Muscle layer of colon (tissue), 2 donors: ENCODE data around the gene ACP6.
A peak's percentile ranks its signal among the peaks of the same experiment; 100 is the strongest.
"Not testable (repeated sequence)": the region's sequence is repeated elsewhere in the genome, so short reads cannot be mapped to it uniquely, and the experiment has no call there.

Source experiments
- H3K27ac ChIP-seq: one replicate; pipeline ENCODE4 v1.7.0; 2013; ENCODE audit warnings: low read depth, mild to moderate bottlenecking, low read length, moderate library complexity
- H3K27me3 ChIP-seq, 2 donors: one replicate each; pipeline ENCODE4 v1.7.0; 2013; ENCODE audit warnings: low read length in 2 of 2, mild to moderate bottlenecking in 2 of 2; ENCODE audit not compliant: insufficient read depth in 2 of 2, control insufficient read depth in 1 of 2
- H3K36me3 ChIP-seq: one replicate; pipeline ENCODE4 v1.7.0; 2013; ENCODE audit warnings: mild to moderate bottlenecking, low read length; ENCODE audit not compliant: insufficient read depth
- H3K4me1 ChIP-seq: one replicate; pipeline ENCODE4 v1.7.0; 2013; ENCODE audit warnings: mild to moderate bottlenecking, low read length; ENCODE audit not compliant: insufficient read depth
- H3K4me3 ChIP-seq, 2 donors: one replicate each; pipeline ENCODE4 v1.7.0; 2013; ENCODE audit warnings: low read length in 2 of 2, low read depth in 1 of 2, mild to moderate bottlenecking in 1 of 2, moderate library complexity in 1 of 2
- H3K9ac ChIP-seq: one replicate; pipeline ENCODE4 v1.7.0; 2013; ENCODE audit warnings: low read length
- H3K9me3 ChIP-seq: one replicate; pipeline ENCODE4 v1.7.0; 2013; ENCODE audit warnings: mild to moderate bottlenecking, low read length
- donor health status: abdominal sarcoma.
- donor health status: Adenocarcinoma of cecum.

The ACP6 gene

DNA sequence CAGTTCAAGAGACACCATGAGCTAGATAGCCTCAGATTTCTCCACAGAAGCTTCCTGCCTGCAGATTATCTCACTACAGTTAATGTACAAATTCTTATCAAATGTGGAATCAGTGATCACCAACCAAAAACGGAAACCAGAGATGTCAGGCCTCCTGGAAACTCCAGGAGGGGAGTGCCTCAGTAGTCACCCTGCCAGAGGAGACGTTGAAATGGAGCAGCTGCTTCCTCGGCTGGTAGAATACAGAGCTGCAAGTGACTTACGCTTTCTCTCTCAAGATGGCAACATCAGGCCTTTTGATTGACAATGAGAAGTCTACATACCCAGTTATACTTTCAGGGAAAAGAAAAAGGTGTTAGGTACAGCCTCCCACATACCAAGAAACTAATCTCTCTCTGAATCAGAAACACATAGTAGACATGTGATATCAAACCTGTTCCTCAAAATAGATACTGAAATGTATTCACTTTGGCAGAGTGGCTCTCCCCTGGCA lies 52.2 kb downstream of the ACP6 start:
- Histone ChIP-seq H3K9me3 (no peaks in the 10 kb centered on the region), H3K4me1 (peaks cover 6% of the 10 kb centered on the region), H3K4me3 (no peak overlapping the region), H3K36me3 (peaks cover 71% of the 10 kb centered on the region), H3K27ac (no peak overlapping the region), H3K27me3 (no peaks in the 10 kb centered on the region), H3K9ac (no peak overlapping the region)

DNA sequence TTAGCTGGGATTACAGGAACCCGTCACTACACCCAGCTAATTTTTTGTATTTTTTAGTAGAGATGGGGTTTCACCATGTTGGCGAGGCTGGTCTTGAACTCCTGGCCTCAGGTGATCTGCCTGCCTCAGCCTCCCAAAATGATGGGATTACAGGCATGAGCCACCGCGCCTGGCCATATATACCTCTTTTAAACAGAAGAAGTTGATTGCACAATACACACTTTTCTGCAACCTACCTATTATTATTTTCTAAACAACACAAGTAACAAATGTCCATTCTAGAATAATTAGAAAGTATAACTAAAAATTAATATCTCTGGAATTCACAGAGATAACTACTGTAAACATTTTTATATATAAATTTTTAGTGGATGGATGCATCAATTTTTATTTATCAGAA lies 55.4 kb downstream of the ACP6 start:
- H3K27me3 ChIP-seq, H3K4me1 ChIP-seq, H3K27ac ChIP-seq, H3K9me3 ChIP-seq, H3K9ac ChIP-seq, H3K4me3 ChIP-seq: not testable (repeated sequence)
- peaks cover 71% of the 10 kb centered on the region for H3K36me3 ChIP-seq

DNA sequence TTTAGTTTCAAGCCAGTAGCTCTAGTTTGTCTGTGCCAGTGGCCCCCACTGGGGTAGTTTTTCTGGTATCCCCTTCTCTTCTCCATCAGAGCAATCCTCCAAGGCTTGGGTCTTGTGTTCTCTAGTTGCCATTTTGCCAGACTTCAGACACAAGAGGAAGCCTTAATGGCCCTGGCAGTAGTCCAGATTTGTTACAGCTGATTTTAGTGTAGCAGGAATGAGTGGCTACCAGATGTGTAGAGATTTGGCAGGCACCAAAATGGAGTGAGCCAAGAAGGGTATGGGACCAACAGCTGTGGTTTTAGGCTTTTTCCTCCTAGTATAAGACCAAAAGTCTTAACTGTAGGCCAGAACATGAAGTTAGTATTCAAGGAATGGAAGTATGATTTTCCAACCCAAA lies 56.8 kb downstream of the ACP6 start:
- H3K9ac ChIP-seq = no peak overlapping the region
- no peak overlapping the region for H3K4me3 ChIP-seq
- H3K4me1 ChIP-seq = peaks cover 10% of the 10 kb centered on the region
- no peaks in the 10 kb centered on the region for H3K27me3 ChIP-seq
- H3K9me3 ChIP-seq = no peaks in the 10 kb centered on the region
- H3K36me3 ChIP-seq = peaks cover 58% of the 10 kb centered on the region
- H3K27ac ChIP-seq = no peak overlapping the region

DNA sequence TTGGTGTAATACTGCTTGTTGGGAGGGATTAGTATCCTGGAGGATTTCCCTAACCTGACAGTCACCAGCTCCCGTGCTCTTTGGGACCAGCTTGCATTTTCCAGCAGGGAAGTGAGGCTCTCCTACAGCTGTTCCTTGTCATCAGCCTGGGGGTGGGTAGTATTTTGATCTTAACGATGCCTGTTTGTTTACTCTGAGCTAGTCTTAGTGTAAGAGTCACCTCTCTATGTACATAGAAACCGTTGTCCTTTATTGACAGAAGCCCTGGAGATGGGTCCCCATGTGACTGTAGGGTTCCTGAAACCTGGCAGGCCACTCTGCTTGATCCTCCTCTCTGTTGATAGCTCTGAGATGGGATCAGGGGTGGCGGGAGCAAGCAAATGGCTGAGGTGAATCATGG lies 58.0 kb downstream of the ACP6 start:
- Histone ChIP-seq H3K9ac (no peak overlapping the region), H3K27me3 (no peaks in the 10 kb centered on the region), H3K27ac (no peak overlapping the region), H3K4me1 (peaks cover 10% of the 10 kb centered on the region), H3K36me3 (peaks cover 53% of the 10 kb centered on the region), H3K9me3 (no peaks in the 10 kb centered on the region), H3K4me3 (no peak overlapping the region)

DNA sequence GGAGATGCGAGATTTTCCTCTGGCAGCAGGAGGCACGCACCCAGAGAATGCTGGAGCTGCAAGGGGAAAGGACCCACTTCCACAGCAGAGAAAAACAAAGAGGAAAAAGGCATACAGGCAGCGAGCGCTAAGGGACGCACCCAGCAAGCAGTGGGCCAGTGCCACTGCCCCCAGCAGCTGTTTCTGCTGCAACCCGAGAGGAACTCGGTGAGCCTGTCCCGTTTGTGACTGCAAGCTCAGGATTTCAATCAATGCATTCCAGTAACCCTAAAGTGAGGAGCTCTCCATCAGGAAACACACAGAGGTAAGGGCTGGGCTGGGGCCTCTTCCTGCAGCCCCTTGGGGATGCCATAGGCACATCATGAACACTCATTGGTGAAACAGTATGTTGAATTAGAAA lies 58.7 kb downstream of the ACP6 start:
- Histone ChIP-seq H3K27me3 (no peaks in the 10 kb centered on the region), H3K9ac (no peak overlapping the region), H3K9me3 (no peaks in the 10 kb centered on the region), H3K4me3 (no peak overlapping the region), H3K36me3 (peaks cover 56% of the 10 kb centered on the region), H3K4me1 (peaks cover 10% of the 10 kb centered on the region), H3K27ac (no peak overlapping the region)

DNA sequence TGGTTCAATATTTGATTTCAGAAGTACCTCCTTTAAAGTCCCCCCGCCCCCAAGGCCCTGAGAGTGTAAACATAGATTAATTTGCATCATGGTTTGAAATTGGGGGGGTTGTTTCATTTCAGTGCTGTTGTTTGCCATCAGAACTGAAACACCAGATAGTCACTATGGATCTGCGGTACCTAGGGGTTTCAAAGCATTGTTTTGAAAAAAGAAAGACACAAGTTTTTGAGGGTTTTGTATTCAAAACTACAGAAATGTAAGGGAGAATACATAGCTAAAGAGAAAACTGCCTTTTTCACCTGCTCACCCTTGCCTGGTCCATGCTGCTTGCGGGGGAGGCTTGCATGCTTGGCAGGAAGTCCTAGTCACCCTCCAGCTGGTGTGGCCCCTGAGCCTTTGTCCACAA lies 59.3 kb downstream of the ACP6 start:
- H3K4me1 ChIP-seq = peaks cover 12% of the 10 kb centered on the region
- H3K36me3 ChIP-seq = peaks cover 54% of the 10 kb centered on the region
- no peak overlapping the region for H3K27ac ChIP-seq
- H3K4me3 ChIP-seq = no peak overlapping the region
- H3K9me3 ChIP-seq = no peaks in the 10 kb centered on the region
- no peaks in the 10 kb centered on the region for H3K27me3 ChIP-seq
- no peak overlapping the region for H3K9ac ChIP-seq

DNA sequence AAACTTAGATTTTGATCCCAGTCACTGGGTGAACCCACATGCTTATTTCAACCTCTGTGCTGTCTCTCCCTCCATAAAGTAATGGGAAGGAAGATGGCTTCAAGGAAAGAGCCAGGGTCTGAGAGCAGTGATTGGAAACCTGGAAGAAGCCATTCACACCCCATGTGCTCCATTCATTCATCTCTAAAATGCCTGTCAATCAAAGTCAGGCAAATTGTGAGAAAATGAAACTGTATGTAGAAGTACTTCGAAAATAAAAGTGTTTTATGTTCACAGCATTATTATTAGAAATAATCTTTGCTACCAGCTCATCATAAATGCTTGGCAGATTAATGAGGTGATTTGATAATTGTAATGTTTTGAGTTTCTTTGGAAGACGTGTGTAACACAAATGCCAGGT lies 61.0 kb downstream of the ACP6 start:
- Histone ChIP-seq H3K4me3 (no peak overlapping the region), H3K9ac (no peak overlapping the region), H3K36me3 (peaks cover 45% of the 10 kb centered on the region)

DNA sequence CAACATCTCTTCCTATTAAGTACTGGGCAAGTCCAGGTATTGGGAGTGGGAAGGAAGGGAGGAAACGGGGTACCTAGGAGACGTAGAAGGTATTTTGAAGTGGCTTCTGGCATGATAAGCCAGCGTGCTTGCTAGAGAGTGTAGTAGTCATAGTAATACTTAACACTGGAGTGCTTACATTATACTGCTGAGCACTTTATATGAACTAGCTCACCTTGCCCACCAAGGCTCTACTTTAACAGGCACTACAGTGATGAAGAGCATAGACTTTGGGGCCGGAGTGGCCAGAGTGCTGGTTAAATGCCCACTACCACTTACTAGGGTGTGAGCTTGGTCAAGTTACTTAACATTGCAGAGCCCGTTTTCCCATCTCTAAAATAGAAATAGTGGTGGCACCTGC lies 61.7 kb downstream of the ACP6 start:
- Histone ChIP-seq H3K27ac (no peak overlapping the region), H3K9ac (no peak overlapping the region), H3K27me3 (no peaks in the 10 kb centered on the region), H3K36me3 (peaks cover 37% of the 10 kb centered on the region), H3K4me1 (peaks cover 13% of the 10 kb centered on the region), H3K4me3 (no peak overlapping the region), H3K9me3 (no peaks in the 10 kb centered on the region)

More for the DNA sequence above, 61.0 kb downstream of the ACP6 start:
- H3K27ac ChIP-seq = no peak overlapping the region
- no peaks in the 10 kb centered on the region for H3K9me3 ChIP-seq
- no peaks in the 10 kb centered on the region for H3K27me3 ChIP-seq
- peaks cover 14% of the 10 kb centered on the region for H3K4me1 ChIP-seq

DNA sequence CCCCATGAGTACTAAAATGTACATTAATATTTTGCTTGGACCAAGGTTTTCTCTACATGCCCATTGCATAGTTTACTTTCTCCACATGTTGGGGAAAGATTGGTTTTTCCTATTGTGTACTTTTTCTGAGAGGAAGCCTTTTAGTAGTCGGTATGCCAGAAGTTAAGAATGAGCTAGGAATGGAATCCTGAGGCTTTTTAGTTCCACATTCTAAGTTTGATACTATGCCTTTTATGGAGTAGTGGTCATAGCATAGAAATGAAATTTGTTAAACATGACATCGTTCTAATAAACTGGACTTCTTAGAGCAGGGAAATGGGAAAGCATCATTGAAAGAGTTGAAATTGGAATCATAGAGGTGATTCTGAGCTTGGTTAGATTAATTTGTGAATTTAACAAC lies 64.7 kb downstream of the ACP6 start:
- H3K4me3 ChIP-seq = no peak overlapping the region
- H3K27ac ChIP-seq = no peak overlapping the region

DNA sequence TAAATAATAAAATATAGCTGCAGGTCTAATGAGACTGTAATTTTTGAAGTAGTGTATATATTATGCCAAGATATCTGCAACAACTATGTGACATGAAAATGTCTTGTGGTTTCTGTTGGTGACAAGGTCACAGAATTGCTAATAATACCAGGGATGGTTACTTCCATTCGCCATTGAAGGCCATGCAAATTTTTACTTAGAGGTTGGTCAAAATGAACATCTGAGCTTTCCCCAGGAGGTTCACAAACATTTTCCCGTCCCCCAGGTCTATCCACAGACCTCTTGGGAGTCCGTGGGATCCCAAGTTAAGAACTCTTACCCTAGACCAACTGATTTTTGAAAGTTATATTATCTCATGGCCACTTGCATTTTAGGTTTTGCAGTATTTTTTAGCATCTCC lies 66.3 kb downstream of the ACP6 start:
- no peak overlapping the region for H3K4me3 ChIP-seq
- peaks cover 12% of the 10 kb centered on the region for H3K36me3 ChIP-seq
- no peak overlapping the region for H3K9ac ChIP-seq
- H3K9me3 ChIP-seq = no peaks in the 10 kb centered on the region
- H3K27me3 ChIP-seq = no peaks in the 10 kb centered on the region
- H3K27ac ChIP-seq = no peak overlapping the region
- H3K4me1 ChIP-seq = peaks cover 21% of the 10 kb centered on the region

More for the DNA sequence above, 64.7 kb downstream of the ACP6 start:
- peaks cover 12% of the 10 kb centered on the region for H3K36me3 ChIP-seq
- H3K27me3 ChIP-seq = no peaks in the 10 kb centered on the region
- no peak overlapping the region for H3K9ac ChIP-seq
- no peaks in the 10 kb centered on the region for H3K9me3 ChIP-seq
- peaks cover 21% of the 10 kb centered on the region for H3K4me1 ChIP-seq

DNA sequence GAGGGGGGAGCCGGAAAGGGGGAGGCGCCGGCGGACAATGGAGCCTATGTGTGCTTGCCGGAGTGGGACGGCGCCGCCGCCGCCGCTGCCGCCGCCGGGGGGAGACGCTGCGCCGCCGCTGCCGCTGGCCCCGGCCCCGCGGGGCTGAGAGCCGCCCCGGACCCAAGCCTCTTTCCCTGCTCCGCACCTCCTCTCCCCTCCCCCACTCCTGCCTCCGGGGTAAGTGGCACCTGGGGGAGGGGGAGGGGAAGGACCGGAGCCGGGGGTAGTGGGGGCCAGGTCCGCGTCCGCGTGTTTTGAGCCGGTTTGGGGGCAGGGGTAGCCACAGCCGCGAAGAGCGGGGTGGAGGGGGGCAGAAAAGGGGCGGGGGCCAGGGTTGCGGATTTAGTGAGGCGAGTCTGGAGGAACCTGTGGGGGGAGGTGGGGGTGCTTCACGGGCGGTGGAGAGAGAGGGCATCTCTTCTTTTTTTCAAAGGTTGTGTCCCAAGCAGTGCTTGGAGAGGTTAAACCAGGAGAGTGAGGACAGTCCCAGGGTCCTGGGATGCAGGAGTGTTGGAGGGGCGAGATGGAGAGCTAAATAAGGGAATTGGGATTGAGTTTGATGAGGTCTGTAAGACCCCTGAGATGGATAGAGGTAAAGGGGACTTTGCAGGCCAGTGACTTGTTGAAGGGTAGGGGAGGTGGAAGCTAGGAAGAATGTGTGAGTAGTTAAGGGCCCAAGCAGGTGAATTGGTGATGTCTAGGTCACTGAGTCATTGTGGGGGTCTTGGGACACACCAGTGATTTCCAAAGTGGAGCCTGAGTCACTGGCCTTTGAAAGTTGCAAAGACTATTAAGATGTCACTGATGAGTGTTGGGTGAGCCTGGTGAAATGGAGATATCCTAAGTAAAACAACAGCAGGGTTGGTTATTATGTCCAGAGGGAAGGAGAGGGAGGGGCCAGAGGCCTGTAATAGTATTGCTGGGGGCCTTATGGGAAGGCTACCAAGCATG lies 69.9 kb downstream of the ACP6 start:
- H3K27ac ChIP-seq = peak overlapping the region; percentile 57
- H3K36me3 ChIP-seq = no peaks in the 10 kb centered on the region
- peak overlapping the region; percentile 31 to 64 for H3K4me3 ChIP-seq
- H3K4me1 ChIP-seq = peaks cover 27% of the 10 kb centered on the region
- H3K9me3 ChIP-seq = no peaks in the 10 kb centered on the region
- H3K27me3 ChIP-seq = no peaks in the 10 kb centered on the region
- no peak overlapping the region for H3K9ac ChIP-seq
